Omental fat pad (tissue), 4 donors: ENCODE data around the gene LTBP4. TPM values are rescaled to one million over a fixed set of nuclear protein-coding genes. Genes with fewer than 3 reads are reported as not detected.

Source experiments
- ATAC-seq: fragments of 150-250 bp; one replicate; pipeline ENCODE4 v1.9.1; 2016; ENCODE audit warnings: mild to moderate bottlenecking, moderate library complexity; ENCODE audit not compliant: low FRiP score
- DNase-seq: peaks from one replicate; pipeline ENCODE4 v3.0.0-alpha.2; 2019; ENCODE audit warnings: low spot score
- total RNA-seq, 4 donors: library from RNA; depleted of rRNA; stranded (reverse); fragments of >200 nt; gene quantifications; one replicate each; pipeline ENCODE4 v1.1.0, GENCODE V29; 2016
- TF ChIP-seq, protein P1 (sequence below), 3 donors: fragments of 450-650 bp; IDR thresholded peaks; one replicate each; pipeline ENCODE4 v1.5.1; 2016 to 2017; ENCODE audit warnings: antibody characterized with exemption in 3 of 3, mild to moderate bottlenecking in 3 of 3, moderate library complexity in 2 of 3

The LTBP4 gene
- total RNA-seq, 4 donors from 2014 or later, result 73.5 to 197 (median 114) TPM

- ATAC-seq (no peak), DNase-seq (no peak)
- TF ChIP-seq, protein P1, sequence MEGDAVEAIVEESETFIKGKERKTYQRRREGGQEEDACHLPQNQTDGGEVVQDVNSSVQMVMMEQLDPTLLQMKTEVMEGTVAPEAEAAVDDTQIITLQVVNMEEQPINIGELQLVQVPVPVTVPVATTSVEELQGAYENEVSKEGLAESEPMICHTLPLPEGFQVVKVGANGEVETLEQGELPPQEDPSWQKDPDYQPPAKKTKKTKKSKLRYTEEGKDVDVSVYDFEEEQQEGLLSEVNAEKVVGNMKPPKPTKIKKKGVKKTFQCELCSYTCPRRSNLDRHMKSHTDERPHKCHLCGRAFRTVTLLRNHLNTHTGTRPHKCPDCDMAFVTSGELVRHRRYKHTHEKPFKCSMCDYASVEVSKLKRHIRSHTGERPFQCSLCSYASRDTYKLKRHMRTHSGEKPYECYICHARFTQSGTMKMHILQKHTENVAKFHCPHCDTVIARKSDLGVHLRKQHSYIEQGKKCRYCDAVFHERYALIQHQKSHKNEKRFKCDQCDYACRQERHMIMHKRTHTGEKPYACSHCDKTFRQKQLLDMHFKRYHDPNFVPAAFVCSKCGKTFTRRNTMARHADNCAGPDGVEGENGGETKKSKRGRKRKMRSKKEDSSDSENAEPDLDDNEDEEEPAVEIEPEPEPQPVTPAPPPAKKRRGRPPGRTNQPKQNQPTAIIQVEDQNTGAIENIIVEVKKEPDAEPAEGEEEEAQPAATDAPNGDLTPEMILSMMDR (IDR thresholded peaks at IDR 0.05), result no peak
Measured at GRCh38 chr19:40661616-40662015, 60.4 kb downstream of the LTBP4 start.

- peak; percentile 78 for ATAC-seq
- peak; percentile 85 for DNase-seq
- TF ChIP-seq, protein P1 (IDR thresholded peaks at IDR 0.05), result no peak
Measured at GRCh38 chr19:40662925-40663694, 61.9 kb downstream of the LTBP4 start.

DNA sequence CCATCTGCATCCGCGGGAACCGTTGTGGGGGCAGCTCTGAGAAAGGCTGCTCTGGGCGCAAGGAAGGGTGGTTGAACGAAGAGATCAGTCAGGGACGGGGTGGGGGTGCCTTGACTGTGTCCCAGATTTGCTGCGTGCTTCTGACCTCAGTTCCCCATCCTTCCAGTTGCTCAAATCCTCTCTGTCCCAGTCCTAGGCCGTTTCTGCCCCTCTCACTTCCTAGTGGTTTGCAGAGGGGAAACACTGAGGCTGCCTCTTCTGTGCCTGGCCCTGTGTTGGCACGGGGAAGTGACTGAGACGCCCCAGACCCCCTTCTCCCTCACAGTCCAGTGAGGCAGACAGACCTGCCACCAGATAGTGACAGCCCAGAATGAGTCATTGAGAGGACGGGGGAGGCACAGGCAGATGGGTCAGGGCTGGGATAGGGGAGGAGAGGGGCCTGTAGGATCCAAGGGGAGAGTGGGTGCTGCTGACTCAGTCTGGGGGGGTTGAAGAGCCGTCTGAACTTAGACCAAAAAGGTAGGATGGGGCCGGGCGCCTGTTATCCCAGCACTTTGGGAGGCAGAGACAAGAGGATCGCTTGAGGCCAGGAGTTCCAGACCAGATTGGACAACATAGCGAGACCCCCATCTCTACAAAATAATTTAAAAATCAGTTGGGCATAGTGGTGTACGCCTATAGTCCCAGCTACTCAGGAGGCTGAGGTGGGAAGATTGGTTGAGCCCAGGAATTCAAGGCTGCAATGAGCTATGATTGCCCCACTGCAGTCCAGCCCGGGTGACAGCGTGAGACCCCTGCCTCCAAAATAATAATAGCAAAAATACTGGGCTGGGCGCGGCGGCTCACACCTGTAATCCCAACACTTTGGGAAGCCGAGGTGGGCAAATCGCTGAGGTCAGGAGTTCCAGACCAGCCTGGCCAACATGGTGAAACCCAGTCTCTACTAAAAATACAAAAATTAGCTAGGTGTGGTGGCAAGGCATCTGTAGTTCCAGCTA is 62.8 kb downstream of the LTBP4 start:
- DNase-seq, result peak; percentile 36
- TF ChIP-seq, protein P1 (IDR thresholded peaks at IDR 0.05), result no peak
- ATAC-seq, result peak; percentile 65

DNA sequence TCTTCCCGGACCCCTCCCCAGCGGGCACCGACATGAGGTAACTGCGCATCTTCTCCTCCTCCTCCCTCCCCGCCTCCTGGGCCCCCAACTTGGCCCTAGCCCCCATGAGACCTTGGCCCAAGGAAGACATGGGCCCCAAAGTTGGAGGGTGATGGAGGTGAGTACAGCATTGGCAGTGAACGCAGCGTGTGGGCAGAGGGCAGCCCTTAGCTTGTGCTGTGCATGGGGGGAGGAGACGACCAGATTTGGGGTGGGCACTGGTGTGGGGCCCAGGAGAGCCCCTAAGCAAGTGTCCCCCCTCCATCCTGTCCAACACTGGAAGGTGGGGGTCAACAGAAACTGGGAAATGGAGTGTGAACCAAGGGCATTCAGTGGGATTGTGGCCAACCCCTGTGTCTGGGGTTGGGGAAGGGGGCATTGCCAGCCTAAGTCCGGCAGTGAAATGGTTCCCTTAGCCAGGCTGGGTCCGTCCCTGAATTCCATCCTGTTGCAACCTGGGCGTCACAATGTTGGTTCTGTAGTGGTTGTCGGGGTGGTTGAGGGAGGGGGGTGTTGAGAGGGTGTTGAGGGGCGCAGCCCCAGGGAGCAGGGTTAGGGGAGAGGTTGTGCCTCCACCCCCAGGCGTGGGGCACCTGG is 65.8 kb downstream of the LTBP4 start:
- ATAC-seq (no peak), DNase-seq (no peak)
- TF ChIP-seq, protein P1 (IDR thresholded peaks at IDR 0.05), result no peak

DNA sequence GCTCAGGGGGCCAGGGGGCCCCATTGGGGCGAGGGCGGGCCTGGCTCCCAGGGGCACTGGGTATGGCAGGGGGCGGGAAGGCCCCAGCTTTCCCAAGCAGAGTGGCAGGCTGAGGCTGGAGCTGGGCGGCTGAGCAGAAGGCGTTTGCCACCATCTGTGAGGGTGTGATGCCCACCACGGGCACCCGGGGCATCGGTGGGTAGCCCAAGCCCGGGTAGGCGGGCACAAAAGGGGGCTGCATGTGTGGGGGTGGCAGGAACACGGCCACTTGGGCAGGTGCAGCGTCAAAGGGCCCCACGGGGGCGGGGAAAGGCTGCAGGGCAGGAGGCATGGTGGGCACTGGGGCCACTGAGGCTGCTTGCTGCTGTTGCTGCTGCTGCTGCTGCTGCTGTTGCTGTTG is 66.4 kb downstream of the LTBP4 start:
- DNase-seq, result no peak
- ATAC-seq, result no peak
- TF ChIP-seq, protein P1 (IDR thresholded peaks at IDR 0.05), result no peak

DNA sequence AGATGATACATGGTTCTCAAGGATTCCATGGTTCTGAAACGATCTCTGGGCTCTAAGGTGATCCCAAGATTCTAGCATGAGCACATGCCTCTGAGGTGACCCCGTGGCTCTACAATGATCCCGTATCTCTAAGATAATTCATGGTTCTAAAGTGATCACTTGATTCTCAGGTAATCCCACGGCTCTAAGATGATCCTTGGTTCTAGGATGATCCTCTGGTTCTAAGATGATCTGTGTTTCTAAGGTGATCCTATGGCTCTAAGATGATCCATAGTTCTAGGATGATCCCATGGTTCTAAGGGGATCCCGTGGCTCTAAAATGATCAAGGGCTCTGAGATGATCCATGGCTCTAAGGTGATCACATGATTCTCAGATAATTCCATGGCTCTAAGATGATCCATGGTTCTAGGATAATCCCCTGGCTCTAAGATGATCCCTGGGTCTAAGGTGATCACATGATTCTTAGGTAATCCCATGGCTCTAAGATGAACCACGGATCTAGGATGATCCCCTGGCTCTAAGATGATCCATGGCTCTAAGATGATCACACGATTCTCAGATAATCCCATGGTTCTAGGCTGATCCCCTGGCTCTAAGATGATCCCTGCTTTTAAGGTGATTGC is 67.9 kb downstream of the LTBP4 start:
- DNase-seq, result no peak
- ATAC-seq, result no peak
- TF ChIP-seq, protein P1 (IDR thresholded peaks at IDR 0.05), result no peak
